Right lobe of liver (tissue), 6 donors: Measurements from ENCODE around the gene CSF1R. TPM values are rescaled to one million over a fixed set of nuclear protein-coding genes. Genes with fewer than 3 reads are reported as not detected.

Experiments
- ATAC-seq, 4 donors: fragments of 200-7000 bp; cut with Tn5 transposase; one replicate each; pipeline ENCODE4 v1.9.1; 2020; ENCODE audit warnings: mild to moderate bottlenecking in 4 of 4, moderate library complexity in 4 of 4
- DNase-seq, 3 donors: peaks; one replicate each; pipeline ENCODE4 v3.0.0-alpha.2; 2020
- H3K27ac ChIP-seq, 3 donors: fragments of 200-600 bp; one replicate each; pipeline ENCODE4 v1.8.0; 2022
- H3K27me3 ChIP-seq, 2 donors: fragments of 200-600 bp; one replicate each; pipeline ENCODE4 v1.8.0; 2022
- H3K36me3 ChIP-seq, 4 donors: fragments of 200-600 bp; sonication (generic) in 1 of 4; one replicate each; pipeline versions ENCODE4 v1.5.1 to v1.8.0; 2017 to 2022; ENCODE audit warnings: control low read depth in 1 of 4
- H3K4me1 ChIP-seq, 4 donors: fragments of 200-600 bp; sonication (generic) in 1 of 4; one replicate each; pipeline versions ENCODE4 v1.5.1 to v1.8.0; 2017 to 2022; ENCODE audit warnings: control low read depth in 1 of 4
- H3K4me3 ChIP-seq, 3 donors: fragments of 200-600 bp; one replicate each; pipeline ENCODE4 v1.8.0; 2022
- H3K9me3 ChIP-seq, 4 donors: fragments of 200-600 bp; sonication (generic) in 1 of 4; one replicate each; pipeline versions ENCODE4 v1.5.1 to v1.8.0; 2017 to 2022; ENCODE audit warnings: control low read depth in 1 of 4
- POLR2A ChIP-seq: fragments of 450-650 bp; IDR thresholded peaks from one replicate; pipeline ENCODE4 v1.6.1; 2017; ENCODE audit warnings: antibody characterized with exemption, mild to moderate bottlenecking
- WGBS: methylation state at CpG from one replicate; pipeline ENCODE4 v1.1.6; 2018; ENCODE audit warnings: low coverage, low lambda C conversion rate; ENCODE audit not compliant: insufficient coverage; ENCODE audit errors: missing lambda C conversion rate; 5-methylcytosine and 5-hydroxymethylcytosine counted together
- intact Hi-C, 2 donors: fragments of 100-400 bp; cut with DNase I; formaldehyde crosslinking; loops; one replicate each; pipeline versions ENCODE4 v1.11.2 to v1.14.1; 2022
- total RNA-seq, 6 experiments: library from RNA; depleted of rRNA in 2 of 6; stranded (reverse); fragments of >200 nt in 2 of 6; fragmentation: NEBNext Ultra II Directional in 3 of 6; extraction: Animal tissue kit (Norgen Biotek cat#: 25700) in 3 of 6; gene quantifications; one replicate each; pipeline versions ENCODE4 v1.1.0 to v1.2.4, GENCODE V29; 2016 to 2023
- TF ChIP-seq, protein P1 (sequence below), 4 donors: fragments of 200-600 bp in 3 of 4; fragments of 450-650 bp in 1 of 4; IDR thresholded peaks; one replicate each; pipeline versions ENCODE4 v1.5.1 to v1.8.0; 2016 to 2022; ENCODE audit warnings: antibody characterized with exemption in 4 of 4, mild to moderate bottlenecking in 2 of 4
- donor health status: DM: no; HTN: yes; CAD: no.
- donor health status: DM: no; HTN: no; CAD: no.
- donor health status: DM: no; HTN: no; CAD: no.
- donor health status: DM: no; HTN: yes; CAD: no.
- donor health status: DM: no; HTN: yes; CAD: no.

CSF1R gene
- total RNA-seq, 6 experiments from 2014 or later, result 13.0 to 45.1 (median 16.3) TPM

DNA sequence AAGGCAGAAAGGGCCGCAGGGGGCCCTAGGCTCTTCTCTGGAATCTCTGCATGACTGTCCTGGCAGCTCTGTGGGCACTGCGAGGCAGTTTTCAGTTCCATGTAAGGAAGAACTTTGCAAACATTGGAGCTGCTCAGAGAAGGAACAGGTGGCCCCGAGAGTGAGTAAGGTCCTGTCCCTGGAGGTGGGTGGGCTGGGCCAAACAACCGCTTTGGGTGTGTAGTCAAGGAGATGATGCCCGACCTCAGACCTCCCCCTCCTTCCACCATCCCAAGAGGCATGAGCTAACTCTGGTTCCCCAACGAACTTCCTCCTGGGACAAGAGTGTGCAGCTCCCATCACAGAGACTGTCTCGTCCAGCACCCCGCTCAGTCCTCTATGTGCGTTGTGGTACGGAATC lies 20.5 kb downstream of the CSF1R start:
- Histone ChIP-seq H3K27ac (no peak overlapping the region), H3K4me3 (no peak overlapping the region), H3K9me3 (no peaks in the 10 kb centered on the region), H3K27me3 (no peaks in the 10 kb centered on the region), H3K4me1 (no peaks in the 10 kb centered on the region), H3K36me3 (no peaks in the 10 kb centered on the region)
- no peak for DNase-seq
- TF ChIP-seq, protein P1, sequence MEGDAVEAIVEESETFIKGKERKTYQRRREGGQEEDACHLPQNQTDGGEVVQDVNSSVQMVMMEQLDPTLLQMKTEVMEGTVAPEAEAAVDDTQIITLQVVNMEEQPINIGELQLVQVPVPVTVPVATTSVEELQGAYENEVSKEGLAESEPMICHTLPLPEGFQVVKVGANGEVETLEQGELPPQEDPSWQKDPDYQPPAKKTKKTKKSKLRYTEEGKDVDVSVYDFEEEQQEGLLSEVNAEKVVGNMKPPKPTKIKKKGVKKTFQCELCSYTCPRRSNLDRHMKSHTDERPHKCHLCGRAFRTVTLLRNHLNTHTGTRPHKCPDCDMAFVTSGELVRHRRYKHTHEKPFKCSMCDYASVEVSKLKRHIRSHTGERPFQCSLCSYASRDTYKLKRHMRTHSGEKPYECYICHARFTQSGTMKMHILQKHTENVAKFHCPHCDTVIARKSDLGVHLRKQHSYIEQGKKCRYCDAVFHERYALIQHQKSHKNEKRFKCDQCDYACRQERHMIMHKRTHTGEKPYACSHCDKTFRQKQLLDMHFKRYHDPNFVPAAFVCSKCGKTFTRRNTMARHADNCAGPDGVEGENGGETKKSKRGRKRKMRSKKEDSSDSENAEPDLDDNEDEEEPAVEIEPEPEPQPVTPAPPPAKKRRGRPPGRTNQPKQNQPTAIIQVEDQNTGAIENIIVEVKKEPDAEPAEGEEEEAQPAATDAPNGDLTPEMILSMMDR (IDR thresholded peaks at IDR 0.05), result no peak
- TF ChIP-seq POLR2A, result no peak
- peak; percentile 41 to 47 (median 45) for ATAC-seq
- WGBS, result 50% methylated on average over 2 of the region's 10 CpGs
- intact Hi-C loops, result no loop called here

DNA sequence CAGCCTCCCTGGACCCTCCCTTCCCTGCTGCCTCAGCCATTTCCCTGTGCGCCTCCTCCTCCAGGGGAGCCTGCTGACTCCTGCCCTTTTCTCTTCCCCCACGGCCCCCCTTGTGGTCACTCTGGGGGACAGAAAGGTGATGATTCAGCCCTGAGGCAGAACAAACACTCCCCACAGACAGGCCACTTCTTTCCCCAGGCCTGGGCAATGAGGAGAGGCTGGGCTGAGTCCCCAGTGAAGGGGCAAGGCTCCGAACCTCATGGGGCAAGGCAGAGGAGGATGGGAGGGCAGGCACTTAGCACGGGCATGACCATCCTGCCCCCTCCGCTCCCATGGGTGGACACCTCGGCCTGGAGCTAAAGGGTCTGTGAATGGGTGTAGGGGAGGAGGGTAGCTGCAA lies 21.0 kb downstream of the CSF1R start:
- Histone ChIP-seq H3K9me3 (no peaks in the 10 kb centered on the region), H3K27ac (no peak overlapping the region), H3K4me1 (no peaks in the 10 kb centered on the region), H3K36me3 (no peaks in the 10 kb centered on the region), H3K27me3 (no peaks in the 10 kb centered on the region), H3K4me3 (no peak overlapping the region)
- DNase-seq (no peak), ATAC-seq (peak; percentile 49 to 61 (median 53))
- intact Hi-C loops, result no loop called here
- 25% methylated on average over 1 of the region's 6 CpGs for WGBS
- TF ChIP-seq POLR2A, result no peak
- TF ChIP-seq, protein P1 (IDR thresholded peaks at IDR 0.05), result no peak

DNA sequence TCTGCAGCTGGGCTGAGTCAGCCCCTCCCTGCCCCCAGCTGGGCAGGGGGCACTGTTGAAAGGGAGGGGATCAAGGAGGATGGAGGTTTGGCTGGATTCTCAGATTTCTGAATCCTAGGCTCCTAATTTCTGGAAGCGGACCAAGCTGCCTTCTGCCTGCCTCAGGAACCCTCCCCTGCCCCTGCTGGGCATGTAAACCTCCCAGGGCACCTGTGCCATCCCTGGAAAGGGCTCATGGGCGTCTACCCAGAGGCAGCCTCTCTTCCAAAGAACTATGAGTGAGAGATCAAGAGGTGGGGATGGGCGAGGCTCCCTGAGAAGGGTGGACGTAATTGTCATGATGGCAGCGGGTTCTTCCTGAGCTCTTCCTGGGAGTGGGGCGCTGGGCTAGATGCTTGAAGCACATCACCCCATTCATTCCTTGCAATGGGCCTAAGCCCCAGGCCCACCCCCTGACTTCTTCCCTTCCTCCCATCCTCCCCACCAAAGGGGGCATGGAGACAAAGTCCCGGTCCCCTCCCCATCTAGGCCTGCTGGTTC lies 21.6 kb downstream of the CSF1R start:
- no peak for DNase-seq
- WGBS, result 36% methylated on average over 2 of the region's 7 CpGs

DNA sequence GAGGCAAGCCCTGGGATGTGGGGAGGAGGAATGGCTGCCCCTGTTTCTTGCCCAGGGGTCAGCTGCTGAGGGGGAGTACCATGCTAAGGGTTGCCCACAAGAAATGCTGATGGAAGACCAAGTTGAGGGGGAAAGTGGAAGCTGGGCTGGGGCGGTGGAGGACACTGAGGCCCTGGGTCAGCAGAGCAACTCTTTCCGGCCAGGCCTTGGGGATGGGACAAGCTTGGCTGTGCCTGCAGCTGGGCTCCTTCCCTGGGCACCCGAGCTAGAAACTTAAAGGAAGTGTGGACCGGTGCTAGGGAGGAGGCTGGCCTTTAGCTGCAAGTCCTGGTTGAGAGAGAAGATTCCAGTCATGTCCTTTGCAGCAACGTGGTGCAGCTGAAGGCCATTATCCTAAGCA lies 22.7 kb downstream of the CSF1R start:
- no peak for TF ChIP-seq POLR2A
- TF ChIP-seq, protein P1 (IDR thresholded peaks at IDR 0.05), result no peak
- no peaks in the 10 kb centered on the region for H3K9me3 ChIP-seq
- H3K4me1 ChIP-seq, result no peaks in the 10 kb centered on the region
- H3K36me3 ChIP-seq, result no peaks in the 10 kb centered on the region
- no peak for DNase-seq
- WGBS, result 50% methylated on average over 1 of the region's 5 CpGs
- H3K27ac ChIP-seq, result no peak overlapping the region
- H3K27me3 ChIP-seq, result no peaks in the 10 kb centered on the region
- H3K4me3 ChIP-seq, result no peak overlapping the region
- intact Hi-C loops, result no loop called here
- ATAC-seq, result no peak

More for the DNA sequence above, 21.6 kb downstream of the CSF1R start:
- H3K4me3 ChIP-seq, result no peak overlapping the region
- no peaks in the 10 kb centered on the region for H3K4me1 ChIP-seq
- H3K9me3 ChIP-seq, result no peaks in the 10 kb centered on the region
- intact Hi-C loops, result no loop called here
- TF ChIP-seq, protein P1 (IDR thresholded peaks at IDR 0.05), result no peak
- no peak for TF ChIP-seq POLR2A
- no peak for ATAC-seq
- no peaks in the 10 kb centered on the region for H3K36me3 ChIP-seq
- no peaks in the 10 kb centered on the region for H3K27me3 ChIP-seq
- H3K27ac ChIP-seq, result no peak overlapping the region
